ENCODE results near the gene HAAO.

GRCh38 chr2:42804338-42804737, 12.0 kb upstream of the HAAO start:
- no peak for TF ChIP-seq CTCF (IDR thresholded peaks at IDR 0.05; ENCODE audit: low read length)
- no peak for TF ChIP-seq EZH2 (optimal IDR thresholded peaks at IDR 0.05; ENCODE audit: low read depth, low read length)
- TF ChIP-seq EZH2phosphoT487 (IDR thresholded peaks at IDR 0.05; ENCODE audit: low read length), result no peak

Measured in MM.1S (cell line).